ENCODE results near the gene BECN2. TPM values are rescaled to one million over a fixed set of nuclear protein-coding genes. Genes with fewer than 3 reads are reported as not detected.

The BECN2 gene
- not detected in 2 replicates for total RNA-seq

GRCh38 chr1:241957692-241958494, at the start of gene BECN2:
BECN2 (plus strand) TSS chr1:241957767; CDS start chr1:241957767, 0 bp downstream.

GRCh38 chr1:241999026-241999425, 41.5 kb downstream of the BECN2 start, which contains the start of gene MAP1LC3C:
MAP1LC3C (minus strand) TSS chr1:241999098; CDS start chr1:241999008, 90 bp downstream.

Other genes starting within 250 kb of the BECN2 start
- 26.9 and 27.2 TPM in 2 replicates for gene EXO1, start 109.6 kb upstream of the BECN2 start, total RNA-seq
- not detected in 2 replicates for gene MAP1LC3C, start 41.3 kb downstream of the BECN2 start, total RNA-seq